HG03045 (cell line): ENCODE measurements around the gene ERN1.
A peak's percentile ranks its signal among the peaks of the same experiment; 100 is the strongest.
"Not testable (repeated sequence)": the region's sequence is repeated elsewhere in the genome, so short reads cannot be mapped to it uniquely, and the experiment has no call there.

Experiments
- ATAC-seq: cut with Tn5 transposase; IDR thresholded peaks from one replicate; pipeline ENCODE4 v1.9.1; 2021; ENCODE audit warnings: mild to moderate bottlenecking, moderate library complexity; ENCODE audit not compliant: unreplicated experiment

Gene ERN1

DNA sequence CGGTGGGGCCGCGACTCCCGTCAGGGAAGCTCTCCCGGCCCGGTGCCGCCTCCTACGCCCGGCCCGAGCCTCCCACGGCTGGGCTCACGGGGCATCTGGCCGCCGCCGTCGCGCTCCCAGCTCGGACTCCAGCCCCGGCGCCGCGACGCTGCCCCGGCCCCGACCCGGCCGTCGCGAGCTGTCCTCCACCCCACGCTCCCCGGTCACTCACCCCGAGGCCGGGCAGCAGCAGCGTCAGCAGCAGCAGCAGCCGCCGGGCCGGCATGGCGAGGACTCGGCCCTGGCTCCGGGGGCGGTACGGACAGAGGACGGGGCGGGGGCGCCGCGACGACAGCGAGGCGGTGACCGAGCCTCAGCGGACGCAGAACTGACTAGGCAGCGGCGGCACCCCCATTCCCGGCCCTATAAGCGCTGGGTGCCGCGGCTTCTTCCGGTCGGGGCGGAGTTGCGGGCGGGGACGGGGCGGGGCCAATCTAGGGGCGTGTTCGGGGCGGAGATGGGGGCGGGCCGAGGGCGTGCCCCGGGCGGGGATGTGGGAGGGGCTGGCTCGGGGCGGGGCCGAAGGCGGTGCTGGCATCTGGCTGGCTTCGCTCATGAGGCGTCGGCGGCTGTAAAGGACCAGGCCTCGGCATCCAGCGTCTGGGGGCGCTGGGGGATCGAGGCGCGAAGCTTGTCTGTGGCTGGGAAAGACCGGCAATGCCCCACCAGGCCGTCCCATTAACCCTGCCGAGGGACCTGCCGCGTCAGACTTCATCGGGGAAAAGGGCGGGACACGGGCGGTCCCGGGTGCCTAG lies at the start of gene ERN1:
Gene ERN1 (minus strand): TSS at position 380 of the 794 bp plus-strand sequence. CDS start 115 bp downstream, at position 265.
- peak; percentile 78 for ATAC-seq

DNA sequence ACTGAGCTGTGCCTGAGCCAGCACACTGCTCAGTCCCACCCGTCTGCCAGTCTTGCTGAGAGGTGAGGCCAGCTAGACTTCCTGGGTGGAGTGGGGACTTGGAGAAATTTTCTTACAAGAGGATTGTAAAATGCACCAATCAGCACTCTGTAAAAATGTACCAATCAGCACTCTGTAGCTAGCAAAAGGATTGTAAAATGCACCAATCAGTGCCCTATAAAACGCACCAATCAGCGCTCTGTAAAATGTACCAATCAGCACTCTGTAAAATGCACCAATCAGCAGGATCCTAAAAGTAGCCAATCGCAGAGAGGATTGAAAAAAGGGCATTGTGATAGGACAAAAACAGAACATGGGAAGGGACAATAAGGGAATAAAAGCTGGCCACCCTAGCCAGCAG lies 49.1 kb upstream of the ERN1 start:
- ATAC-seq: not testable (repeated sequence)

DNA sequence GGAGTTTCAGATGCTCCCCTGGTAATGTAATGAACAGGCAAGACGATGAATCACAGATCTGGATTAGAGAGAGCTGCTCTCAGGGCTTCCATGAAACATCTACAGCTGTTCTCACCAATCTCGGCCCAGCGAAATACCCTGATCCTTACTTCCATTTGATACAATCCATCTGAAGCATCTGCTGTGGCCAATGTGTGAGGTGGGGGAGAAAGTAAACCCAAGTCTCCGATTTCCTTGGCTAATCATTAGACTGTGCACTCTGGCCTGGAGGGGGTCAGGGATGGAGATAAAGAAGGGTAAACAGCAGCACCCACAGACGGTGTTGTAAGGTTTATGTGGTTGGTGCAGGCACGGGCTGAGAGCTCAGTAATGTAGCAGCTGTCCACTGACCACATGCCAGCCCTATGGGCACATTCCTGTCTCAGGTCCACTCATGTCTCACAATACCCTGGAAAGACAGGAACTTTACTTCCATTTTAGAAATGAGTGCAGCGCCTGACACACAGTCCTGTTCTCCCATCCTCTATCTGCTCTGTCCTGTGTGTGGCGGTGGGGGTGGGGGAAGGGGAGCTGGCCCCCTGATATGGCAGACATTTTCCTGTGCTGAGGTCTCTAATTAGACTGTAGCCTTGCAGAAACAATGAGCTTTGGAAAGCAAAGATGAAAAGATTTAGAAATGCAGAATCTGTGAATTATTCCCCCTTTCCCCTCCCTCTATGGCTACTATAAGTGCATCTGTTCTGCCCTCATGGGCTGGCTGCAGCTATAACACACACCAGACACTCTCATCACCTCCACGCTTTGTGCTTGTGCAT lies 48.3 kb upstream of the ERN1 start:
- ATAC-seq: no peak

DNA sequence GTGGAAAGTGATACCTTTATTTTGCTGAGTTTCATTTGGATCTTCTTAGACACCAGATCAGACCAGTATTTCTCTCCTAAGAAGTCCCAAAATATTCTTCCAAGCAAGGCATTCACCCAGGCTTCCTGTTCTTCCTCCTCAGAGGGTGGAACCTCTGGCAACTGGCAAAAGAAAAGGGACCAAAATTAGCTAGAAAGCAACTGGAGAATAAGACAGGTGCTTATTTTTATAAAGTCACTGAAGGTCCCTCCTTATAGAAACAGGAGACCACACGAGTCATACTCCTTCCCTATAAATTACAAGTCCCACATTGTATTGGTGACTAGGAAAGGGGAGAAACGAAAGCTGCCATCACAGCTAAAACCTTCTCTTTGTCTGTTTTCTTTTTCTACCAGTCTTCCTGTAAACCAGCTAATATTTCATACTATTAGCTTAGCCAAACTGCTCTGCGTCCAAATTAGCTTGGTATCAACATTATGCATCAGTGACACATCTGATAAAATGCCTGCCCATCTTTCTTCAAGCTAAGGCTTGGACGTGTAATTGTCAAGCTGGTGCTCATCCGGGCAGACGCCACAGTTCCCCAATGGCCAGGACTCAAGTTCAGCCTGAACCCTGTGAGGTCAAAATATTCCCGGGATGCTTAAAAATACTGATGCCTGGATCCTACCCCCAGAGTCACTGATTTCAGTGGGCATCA lies 47.5 kb upstream of the ERN1 start:
- ATAC-seq: no peak

DNA sequence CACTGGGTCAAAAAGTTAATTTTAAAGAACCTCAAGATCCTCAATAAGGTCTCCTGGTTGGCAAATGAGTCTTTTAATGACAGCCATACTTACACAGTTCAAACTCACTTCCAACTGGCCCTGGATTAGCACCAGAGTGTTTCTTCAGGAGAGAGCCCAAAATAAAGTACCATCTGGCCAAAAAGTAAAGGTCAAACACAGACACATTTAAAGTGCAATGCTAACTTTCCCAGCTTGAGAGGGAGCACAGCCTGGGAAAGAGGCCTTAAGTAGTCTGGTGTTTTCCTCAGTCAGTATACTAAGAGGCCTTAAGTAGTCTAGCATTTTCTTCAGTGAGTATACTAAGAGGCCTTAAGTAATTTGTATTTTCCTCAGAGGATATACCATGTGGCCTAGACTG lies 46.6 kb upstream of the ERN1 start:
- ATAC-seq: no peak

DNA sequence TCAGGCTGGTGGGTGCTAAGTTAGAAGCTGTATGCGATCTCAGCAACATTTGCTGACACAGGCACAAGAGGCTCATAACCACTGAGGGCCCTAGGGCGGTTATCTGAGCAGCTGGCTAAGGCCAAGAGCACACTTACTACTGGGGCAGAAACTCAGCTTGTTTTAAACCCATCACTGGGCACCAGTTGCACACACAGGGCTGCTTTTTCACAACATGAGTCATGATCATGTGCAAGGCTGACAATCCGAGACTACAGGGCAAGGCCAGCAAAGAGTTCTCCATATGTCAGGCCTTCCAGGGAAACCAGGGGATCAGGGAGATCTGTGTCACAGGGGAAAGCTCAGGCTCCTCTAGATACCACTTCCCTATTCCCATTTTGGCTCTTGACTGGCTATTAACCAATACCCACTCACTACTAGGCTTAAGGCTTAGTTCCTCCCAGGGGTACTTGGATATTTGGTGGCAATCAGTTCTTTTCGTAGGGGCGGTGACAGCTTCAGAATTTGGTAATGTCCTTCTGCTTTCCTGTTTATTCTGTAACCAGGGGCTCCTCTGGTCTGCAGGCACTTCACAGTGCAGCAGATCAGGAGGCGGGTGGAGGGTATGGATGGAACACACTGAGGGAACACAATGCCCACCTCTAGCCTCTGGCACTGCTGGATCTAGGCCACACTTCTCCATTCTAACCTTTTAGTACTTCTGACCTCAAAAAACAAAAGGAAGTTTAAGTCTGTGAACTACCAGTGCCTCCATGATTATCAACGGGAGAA lies 44.9 kb upstream of the ERN1 start:
- ATAC-seq: no peak

DNA sequence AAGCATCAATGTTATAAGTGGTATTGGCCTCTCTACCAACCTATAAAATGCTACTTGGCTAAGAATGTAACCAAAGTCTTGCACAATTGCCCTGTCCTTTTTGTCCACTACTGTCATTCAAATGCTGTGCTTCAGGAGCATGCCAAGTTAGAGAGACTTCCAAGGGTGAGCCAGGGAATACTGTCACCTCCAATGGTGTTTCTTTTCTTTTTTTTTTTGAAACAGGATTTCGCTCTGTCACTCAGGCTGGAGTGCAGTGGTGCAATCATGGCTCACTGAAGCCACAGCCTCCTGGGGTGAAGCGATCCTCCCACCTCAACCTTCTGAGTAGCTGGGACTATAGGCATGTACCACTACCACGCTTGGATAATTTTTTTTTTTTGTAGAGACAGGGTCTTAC lies 43.7 kb upstream of the ERN1 start:
- ATAC-seq: no peak

DNA sequence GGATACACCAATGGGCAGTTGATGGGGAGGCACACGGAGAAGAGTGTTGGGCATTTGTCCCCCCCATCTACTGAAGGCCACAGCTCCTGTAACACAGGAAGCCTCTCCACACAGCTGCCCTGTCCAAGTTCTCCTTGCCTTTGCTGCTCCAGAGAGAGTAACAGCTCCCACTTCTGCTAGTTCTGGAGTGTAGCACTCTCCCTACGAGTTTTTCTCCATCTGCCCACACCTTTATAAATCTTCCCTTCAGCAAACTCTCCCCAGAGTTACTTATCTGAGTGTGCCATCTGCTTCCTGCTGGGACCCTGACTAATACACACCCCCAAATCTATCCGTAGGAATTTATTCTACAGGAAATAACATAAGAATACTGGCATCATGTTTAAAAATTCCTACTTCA lies 42.6 kb upstream of the ERN1 start:
- ATAC-seq: no peak

DNA sequence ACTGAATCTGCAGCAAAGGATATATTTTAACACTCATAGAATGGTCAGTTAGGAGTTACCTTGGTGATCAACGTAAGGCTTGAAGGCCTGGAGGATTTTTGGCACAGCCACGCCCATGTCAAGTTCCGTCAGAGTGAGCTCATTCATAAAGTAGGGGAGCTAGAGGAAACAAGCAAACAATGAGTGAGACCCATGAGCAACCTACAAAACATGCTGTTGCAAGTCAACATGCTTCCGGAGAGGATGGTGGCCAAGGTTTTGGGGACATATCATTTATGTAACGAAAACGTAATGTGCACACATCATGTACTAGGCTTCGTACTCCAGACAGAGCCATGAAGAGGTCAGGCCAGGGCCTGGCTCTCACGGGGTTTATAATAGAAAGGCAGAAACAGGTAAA lies 41.1 kb upstream of the ERN1 start:
- no peak for ATAC-seq

DNA sequence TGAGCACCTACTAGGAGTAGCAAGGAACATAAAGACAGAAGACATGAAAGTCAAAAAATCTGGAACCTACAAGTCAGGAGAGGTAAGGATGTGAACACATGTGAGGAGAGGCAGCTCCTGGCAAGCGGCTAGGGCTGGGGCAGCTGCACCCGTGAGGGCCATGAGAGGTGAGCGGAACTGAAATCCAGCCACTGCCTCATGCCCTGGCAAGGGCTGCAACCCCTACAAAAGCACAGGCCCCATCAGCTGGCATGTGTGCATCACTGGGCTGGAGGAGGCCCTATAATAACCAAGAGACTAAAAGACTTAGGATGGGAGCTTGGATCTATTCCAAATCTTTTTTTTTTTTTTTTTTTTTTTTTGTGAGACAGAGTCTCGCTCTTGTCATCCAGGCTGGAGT lies 40.3 kb upstream of the ERN1 start:
- no peak for ATAC-seq

DNA sequence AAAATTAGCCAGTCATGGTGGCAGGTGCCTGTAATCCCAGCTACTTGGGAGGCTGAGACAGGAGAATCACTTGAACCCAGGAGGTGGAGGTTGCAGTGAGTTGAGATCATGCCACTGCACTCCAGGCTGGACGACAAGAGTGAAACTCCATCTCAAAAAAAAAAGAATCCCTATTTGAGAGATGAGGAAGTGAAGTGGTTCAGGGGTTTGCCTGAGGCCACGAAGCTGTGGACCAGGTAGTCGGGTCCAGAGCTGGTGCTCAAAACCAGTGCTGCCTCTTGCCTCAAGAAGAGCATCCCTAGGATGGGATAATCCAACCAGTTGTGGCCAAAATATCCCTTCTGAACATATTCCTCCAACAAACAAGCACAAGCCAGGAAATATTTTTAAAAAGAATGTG lies 37.7 kb upstream of the ERN1 start:
- ATAC-seq: not testable (repeated sequence)

DNA sequence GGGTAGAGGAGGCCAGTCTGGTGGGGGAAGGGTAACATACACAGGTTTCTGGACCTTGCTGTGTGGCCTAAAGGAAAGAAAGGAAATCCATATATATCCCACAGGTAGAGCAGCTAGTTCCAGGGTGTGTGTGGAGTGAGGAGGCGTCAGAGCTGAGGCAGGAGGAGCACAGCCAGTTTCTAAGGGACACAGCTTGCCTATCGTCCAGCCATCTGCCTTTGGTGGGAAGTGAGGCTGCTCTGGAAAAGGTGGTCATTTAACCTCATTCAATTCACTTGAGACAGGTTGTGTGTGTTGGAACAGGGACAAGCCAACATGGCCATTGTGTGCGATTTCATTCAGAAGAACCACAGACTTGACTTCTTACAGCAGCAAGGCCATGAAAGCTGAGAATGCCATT lies 36.9 kb upstream of the ERN1 start:
- ATAC-seq: no peak

DNA sequence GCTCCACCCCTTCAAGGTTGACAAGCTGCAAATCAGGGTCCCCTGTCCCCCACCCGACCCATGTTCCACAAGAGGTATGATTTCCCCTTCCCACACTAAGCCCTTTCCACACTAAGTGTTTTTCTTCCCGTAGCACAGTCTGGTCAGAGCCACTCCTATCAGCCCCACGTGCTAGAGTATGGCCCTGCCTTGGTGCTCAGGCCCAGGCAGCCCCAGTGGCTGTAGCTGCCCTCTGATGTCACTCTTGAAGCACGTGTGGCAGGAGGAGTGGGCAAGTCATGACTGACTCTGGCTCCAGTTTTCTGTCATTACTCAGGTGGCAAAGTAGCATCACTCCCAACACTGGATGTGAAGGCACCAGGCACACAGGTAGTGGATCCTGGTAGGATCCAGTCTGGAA lies 35.4 kb upstream of the ERN1 start:
- no peak for ATAC-seq

DNA sequence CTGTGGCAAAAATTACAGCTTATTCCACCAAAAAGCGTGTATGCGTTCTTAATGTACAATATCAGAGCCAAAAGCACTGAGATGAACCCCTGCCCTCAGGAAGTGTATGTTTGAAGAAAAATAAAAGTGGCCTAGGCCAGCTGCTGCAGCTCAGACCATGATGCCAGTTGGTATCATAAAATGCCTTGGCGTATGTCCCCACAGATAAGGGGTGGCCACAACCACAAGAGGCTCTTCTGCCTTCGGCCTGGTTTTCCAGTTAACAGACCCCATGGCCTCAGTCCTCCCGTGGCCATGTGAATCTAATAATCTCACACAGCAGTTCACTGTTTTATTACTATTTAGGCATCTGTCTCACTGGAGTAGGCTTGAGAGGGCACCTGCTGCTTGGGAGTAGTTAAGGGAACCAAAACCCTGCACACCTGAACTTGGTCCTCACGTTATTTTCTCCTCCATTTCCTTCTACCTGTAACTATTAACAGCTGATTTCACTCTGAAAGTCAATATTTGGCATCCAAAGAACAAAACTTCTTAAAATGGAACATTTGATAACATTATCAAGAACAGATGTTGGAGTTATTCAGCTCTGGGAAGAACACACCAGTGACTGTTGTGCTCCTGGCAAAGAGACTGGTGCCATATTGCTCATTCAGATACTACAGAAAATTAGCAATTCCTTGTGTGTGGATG lies 34.8 kb upstream of the ERN1 start:
- ATAC-seq: no peak

DNA sequence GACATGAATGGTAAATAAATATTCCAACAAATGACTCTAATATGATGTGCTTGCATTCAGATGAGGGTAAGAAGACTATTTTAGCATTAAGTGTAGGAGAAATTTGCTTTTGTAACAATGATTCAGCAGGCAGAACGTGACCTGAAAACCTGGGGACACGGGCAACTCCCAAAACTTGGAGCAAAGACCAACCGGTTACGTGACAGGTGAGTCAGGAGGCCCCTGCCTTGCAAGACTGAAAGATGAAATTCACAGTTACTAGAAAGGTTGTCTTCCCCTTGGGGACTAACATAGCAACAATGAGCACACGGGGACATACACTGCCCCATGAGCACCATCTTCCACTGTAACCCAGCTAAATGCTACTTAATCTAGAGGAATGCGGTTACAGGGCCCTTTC lies 33.5 kb upstream of the ERN1 start:
- ATAC-seq: no peak

DNA sequence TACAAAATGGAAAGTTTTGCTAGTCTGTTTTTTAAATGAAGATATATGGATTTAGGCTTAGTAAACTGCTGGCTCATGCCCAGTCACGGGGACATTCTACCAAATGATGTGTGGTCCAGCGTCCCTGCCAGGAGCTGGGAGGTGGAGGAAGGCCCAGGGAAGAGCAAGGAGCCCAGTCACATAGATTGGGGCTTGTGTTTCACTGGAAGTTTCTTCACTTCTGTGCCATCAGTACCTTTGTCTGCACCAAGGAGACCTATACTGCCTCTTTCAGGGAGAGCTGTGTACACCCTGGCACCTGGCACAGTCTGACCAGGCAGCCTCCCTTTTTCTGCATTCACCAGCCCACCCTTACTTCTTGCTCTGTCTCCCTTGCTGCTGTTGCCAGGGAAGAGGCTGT lies 32.6 kb upstream of the ERN1 start:
- ATAC-seq: no peak

DNA sequence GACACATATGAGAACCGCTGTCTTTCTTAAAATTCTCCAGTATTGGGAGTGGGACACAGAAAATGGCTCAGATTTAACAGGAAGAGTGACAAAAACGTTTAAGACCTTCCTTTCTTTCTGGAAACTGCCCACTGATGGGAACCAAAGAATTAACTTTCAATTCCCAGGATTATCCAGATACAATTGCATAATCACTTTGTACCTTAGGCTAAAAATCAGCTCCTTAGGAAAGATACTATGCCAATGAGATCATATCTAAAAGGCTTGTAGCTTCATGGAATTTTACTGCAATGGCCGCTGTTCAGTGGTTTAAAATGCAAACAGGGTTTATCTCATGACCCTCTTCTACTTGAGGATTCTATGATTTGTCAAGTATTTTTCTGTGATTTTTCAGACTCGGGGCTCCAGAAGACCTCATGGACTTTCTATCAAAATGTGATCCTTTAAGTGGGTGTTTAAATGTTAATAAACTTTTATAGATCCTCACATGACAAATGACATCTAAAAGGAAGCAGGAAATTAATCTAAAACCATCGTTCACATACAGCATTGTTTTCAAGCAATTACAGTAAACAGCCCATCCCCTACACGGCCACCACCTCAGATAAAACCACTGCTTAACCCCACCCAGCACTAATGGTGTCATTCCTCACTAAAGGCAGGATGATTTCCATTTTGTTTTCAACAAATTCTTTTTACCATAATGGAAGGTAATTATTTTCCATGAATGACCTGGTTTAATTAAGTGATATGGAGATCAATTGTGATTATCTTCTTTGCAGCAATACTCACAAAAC lies 31.6 kb upstream of the ERN1 start:
- no peak for ATAC-seq

DNA sequence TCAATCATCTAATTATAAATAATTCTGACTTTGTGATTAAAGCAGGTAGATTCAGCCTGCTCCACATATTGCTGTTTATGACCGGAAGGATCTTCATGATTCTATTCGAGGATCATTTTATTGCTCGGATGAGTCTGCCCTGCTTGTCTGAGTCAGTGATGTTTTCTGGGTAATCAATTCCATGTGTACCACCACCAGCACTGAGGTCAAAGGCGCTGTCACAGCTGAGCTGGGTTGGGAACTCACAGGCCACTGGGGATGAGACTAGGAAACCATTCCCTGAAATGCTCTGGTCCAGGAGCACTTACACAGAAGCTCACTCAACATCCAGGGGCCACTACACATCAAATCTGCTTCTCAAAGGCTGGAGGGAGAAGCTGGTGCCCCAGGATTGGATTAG lies 30.4 kb upstream of the ERN1 start:
- no peak for ATAC-seq

DNA sequence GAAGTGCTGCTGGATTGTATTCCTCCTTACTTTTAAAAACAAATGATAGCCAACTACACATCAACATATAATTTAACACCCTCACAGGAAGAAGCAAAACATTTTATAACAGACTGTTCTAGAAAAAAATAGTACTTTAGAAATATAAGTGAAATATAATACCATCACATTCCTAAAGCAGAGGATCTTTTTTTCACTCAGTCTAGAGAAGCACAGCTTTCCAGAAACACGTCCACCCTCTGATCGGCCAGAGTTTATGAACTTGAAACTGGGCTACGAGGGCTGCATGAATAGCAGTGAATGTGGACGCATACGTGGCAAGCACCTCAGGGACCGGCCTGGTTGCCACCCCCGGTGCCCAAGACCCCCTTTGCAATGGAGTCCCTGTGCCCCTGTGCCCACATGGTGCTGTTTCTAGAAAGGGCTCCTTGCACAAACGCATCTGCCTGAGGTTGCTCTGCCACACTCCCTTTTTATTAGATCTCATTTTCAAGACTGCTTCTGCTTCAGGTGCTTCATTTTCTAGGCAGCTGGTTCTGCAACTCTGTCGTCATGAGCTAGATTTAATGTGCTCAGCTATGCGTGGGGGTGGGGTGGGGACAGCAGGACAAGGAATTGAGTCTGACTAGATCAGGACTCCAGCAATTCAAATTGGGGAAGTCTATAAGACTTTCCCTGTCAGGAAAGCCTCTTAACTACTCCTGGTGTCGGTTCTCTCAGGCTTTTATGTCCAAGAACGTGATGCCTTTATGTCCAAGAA lies 29.1 kb upstream of the ERN1 start:
- no peak for ATAC-seq
